ENCODE measurements around the gene ERVW-1. TPM values are rescaled to one million over a fixed set of nuclear protein-coding genes. Genes with fewer than 3 reads are reported as not detected.

ERVW-1 gene
- polyA plus RNA-seq, 1 donor (not counting 4 experiments of a cell fraction or from before 2014, with no cell fraction given) = not detected

DNA sequence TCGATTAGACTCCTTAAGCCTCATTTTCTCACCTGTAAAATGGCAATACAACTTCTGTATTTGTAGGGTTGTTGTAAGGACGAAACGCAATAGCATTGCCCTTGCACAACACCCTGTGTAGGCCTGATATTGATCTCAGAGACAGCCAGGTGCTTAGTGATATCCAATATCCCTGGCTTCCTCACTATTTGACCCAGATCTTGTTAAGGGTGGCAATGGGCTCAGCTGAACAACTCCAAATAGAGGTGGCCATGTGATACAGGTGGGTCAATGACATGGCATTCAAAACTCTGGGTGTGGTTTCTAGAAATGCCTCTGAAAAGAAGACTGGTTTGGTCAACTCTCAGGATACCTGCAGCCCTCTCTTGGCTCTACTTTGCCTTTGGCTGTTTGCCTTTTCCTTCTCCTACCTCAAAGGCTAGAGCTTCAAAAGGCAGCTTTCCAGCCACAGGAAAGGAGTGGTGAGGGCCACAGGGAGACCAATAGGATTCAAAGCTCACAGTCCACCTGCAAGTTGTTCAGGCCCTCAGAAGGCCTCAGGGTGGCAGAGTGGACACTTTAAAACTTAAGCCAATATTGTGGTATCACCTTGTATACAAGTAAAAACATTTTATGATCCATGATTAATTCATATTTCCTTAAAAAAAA lies 45.3 kb downstream of the ERVW-1 start:
- H3K27ac ChIP-seq (ENCODE audit: control insufficient read depth, insufficient read depth, low read length) = no peak overlapping the region
- no peak overlapping the region for H3K9ac ChIP-seq (ENCODE audit: control insufficient read depth, extremely low read depth, insufficient read depth, low read length)
- TF ChIP-seq, protein P1, sequence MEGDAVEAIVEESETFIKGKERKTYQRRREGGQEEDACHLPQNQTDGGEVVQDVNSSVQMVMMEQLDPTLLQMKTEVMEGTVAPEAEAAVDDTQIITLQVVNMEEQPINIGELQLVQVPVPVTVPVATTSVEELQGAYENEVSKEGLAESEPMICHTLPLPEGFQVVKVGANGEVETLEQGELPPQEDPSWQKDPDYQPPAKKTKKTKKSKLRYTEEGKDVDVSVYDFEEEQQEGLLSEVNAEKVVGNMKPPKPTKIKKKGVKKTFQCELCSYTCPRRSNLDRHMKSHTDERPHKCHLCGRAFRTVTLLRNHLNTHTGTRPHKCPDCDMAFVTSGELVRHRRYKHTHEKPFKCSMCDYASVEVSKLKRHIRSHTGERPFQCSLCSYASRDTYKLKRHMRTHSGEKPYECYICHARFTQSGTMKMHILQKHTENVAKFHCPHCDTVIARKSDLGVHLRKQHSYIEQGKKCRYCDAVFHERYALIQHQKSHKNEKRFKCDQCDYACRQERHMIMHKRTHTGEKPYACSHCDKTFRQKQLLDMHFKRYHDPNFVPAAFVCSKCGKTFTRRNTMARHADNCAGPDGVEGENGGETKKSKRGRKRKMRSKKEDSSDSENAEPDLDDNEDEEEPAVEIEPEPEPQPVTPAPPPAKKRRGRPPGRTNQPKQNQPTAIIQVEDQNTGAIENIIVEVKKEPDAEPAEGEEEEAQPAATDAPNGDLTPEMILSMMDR (optimal IDR thresholded peaks at IDR 0.05 in 1 of 3, IDR thresholded peaks at IDR 0.05 in 1 of 3, conservative IDR thresholded peaks at IDR 0.05 in 1 of 3; ENCODE audit: extremely low read depth in 1 of 3, insufficient read depth in 2 of 3, low read length in 3 of 3) = no peak
- TF ChIP-seq EZH2 (IDR thresholded peaks at IDR 0.05; ENCODE audit: low read length) = no peak
- peaks cover 3% of the 10 kb centered on the region for H3K27me3 ChIP-seq (ENCODE audit: control insufficient read depth, extremely low read depth, insufficient read depth, low read length)
- no peak overlapping the region for H3K4me3 ChIP-seq (ENCODE audit: control insufficient read depth in 2 of 3, extremely low read depth in 1 of 3, insufficient read depth in 2 of 3, low read depth in 1 of 3, low read length in 3 of 3)
- no peak overlapping the region for H3K4me2 ChIP-seq (ENCODE audit: control insufficient read depth, extremely low read depth, insufficient read depth, low read depth, low read length)
- no peaks in the 10 kb centered on the region for H4K20me1 ChIP-seq (ENCODE audit: control insufficient read depth, extremely low read depth, insufficient read depth, low read length)
- no peaks in the 10 kb centered on the region for H3K79me2 ChIP-seq (ENCODE audit: control insufficient read depth, insufficient read depth, low read length)
- no peaks in the 10 kb centered on the region for H3K9me1 ChIP-seq (ENCODE audit: control insufficient read depth, extremely low read depth, insufficient read depth, low read length)
- no peak for DNase-seq (ENCODE audit: low read depth, low spot score)
- no peak overlapping the region for H2AFZ ChIP-seq (ENCODE audit: control insufficient read depth, low read length)
- H3K4me1 ChIP-seq (ENCODE audit: control insufficient read depth, extremely low read depth, insufficient read depth, low read length) = no peaks in the 10 kb centered on the region
- H3K36me3 ChIP-seq (ENCODE audit: control insufficient read depth in 2 of 2, extremely low read depth in 1 of 2, insufficient read depth in 2 of 2, low read length in 2 of 2) = no peaks in the 10 kb centered on the region
- no peak for FAIRE-seq
- dilution Hi-C loops (cut with MboI; ENCODE audit: extremely low pct_ligation_motif_present, low sequenced_read_pairs) = no loop called here
- H3K9me3 ChIP-seq (ENCODE audit: control insufficient read depth, low read depth, low read length) = no peaks in the 10 kb centered on the region

DNA sequence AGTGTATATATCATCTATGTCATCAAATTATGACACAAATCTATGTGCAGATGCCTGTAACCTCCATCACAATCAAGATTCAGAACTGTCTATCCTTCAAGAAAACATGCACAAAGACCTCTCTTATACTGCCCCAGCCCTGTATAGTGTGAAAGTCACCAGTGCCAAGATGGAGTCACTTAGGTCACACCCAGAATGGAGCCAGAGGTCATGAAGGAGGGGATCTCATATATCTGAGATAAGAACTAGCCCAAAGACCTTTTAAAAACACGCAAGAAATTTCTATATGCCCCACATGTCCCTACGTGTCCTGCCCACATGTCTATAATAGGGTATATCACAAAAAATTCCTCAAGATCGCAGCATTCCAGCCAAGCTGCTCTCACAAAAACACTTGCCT lies 50.6 kb downstream of the ERVW-1 start:
- Histone ChIP-seq H3K27ac (ENCODE audit: control insufficient read depth, insufficient read depth, low read length) (no peak overlapping the region), H3K4me1 (ENCODE audit: control insufficient read depth, extremely low read depth, insufficient read depth, low read length) (peaks cover 3% of the 10 kb centered on the region), H4K20me1 (ENCODE audit: control insufficient read depth, extremely low read depth, insufficient read depth, low read length) (no peaks in the 10 kb centered on the region), H3K27me3 (ENCODE audit: control insufficient read depth, extremely low read depth, insufficient read depth, low read length) (no peaks in the 10 kb centered on the region), H3K36me3 (ENCODE audit: control insufficient read depth in 2 of 2, extremely low read depth in 1 of 2, insufficient read depth in 2 of 2, low read length in 2 of 2) (no peaks in the 10 kb centered on the region), H3K4me3 (ENCODE audit: control insufficient read depth in 2 of 3, extremely low read depth in 1 of 3, insufficient read depth in 2 of 3, low read depth in 1 of 3, low read length in 3 of 3) (no peak overlapping the region), H3K9me3 (ENCODE audit: control insufficient read depth, low read depth, low read length) (no peaks in the 10 kb centered on the region), H3K4me2 (ENCODE audit: control insufficient read depth, extremely low read depth, insufficient read depth, low read depth, low read length) (no peak overlapping the region), H3K79me2 (ENCODE audit: control insufficient read depth, insufficient read depth, low read length) (no peaks in the 10 kb centered on the region), H3K9ac (ENCODE audit: control insufficient read depth, extremely low read depth, insufficient read depth, low read length) (no peak overlapping the region), H3K9me1 (ENCODE audit: control insufficient read depth, extremely low read depth, insufficient read depth, low read length) (no peaks in the 10 kb centered on the region), H2AFZ (ENCODE audit: control insufficient read depth, low read length) (no peak overlapping the region)
- DNase-seq (ENCODE audit: low read depth, low spot score) = no peak
- dilution Hi-C loops (cut with MboI; ENCODE audit: extremely low pct_ligation_motif_present, low sequenced_read_pairs) = no loop called here
- FAIRE-seq = no peak
- TF ChIP-seq, protein P1 (optimal IDR thresholded peaks at IDR 0.05 in 1 of 3, IDR thresholded peaks at IDR 0.05 in 1 of 3, conservative IDR thresholded peaks at IDR 0.05 in 1 of 3; ENCODE audit: extremely low read depth in 1 of 3, insufficient read depth in 2 of 3, low read length in 3 of 3) = no peak
- no peak for TF ChIP-seq EZH2 (IDR thresholded peaks at IDR 0.05; ENCODE audit: low read length)

Measured in keratinocyte (primary cell).